ENCODE measurements around the gene TMA16.
"Not testable (repeated sequence)": the region's sequence is repeated elsewhere in the genome, so short reads cannot be mapped to it uniquely, and the experiment has no call there.

The TMA16 gene

GRCh38 chr4:163494360-163495241, at the start of gene TMA16:
TSS of gene TMA16 (plus strand) at chr4:163494690. CDS start at chr4:163494802, 112 bp downstream.
- Mint-ChIP-seq H3K4me1 (peaks cover 38% of the 10 kb centered on the region), H3K36me3 (ENCODE audit: low read depth) (peaks cover 17% of the 10 kb centered on the region), H3K27me3 (peaks cover 3% of the 10 kb centered on the region), H3K9me3 (no peaks in the 10 kb centered on the region), H3K27ac (peak within 1 kb of the TSS; percentile 99), H3K4me3 (peak within 1 kb of the TSS; percentile 92)
- ATAC-seq (peak; percentile 95), DNase-seq (peak; percentile 84)

DNA sequence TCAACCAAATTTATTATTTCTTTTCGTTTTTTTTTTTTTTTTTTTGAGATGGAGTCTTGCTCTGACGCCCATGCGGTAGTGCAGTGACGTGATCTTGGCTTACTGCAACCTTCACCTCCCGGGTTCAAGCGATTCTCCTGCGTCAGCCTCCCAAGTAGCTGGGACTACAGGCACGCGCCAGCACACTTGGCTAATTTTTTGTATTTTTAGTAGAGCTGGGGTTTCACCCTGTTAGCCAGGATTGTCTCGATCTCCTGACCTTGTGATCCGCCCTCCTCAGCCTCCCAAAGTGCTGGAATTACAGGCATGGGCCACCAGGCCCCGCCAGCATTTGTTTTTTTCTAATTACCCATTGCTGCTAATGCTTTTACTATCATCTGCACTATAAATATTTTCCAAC, 47.5 kb upstream of the TMA16 start:
- DNase-seq; H3K4me3 Mint-ChIP-seq; H3K4me1 Mint-ChIP-seq; H3K36me3 Mint-ChIP-seq (ENCODE audit: low read depth); ATAC-seq; H3K27me3 Mint-ChIP-seq; H3K9me3 Mint-ChIP-seq; H3K27ac Mint-ChIP-seq: not testable (repeated sequence)

DNA sequence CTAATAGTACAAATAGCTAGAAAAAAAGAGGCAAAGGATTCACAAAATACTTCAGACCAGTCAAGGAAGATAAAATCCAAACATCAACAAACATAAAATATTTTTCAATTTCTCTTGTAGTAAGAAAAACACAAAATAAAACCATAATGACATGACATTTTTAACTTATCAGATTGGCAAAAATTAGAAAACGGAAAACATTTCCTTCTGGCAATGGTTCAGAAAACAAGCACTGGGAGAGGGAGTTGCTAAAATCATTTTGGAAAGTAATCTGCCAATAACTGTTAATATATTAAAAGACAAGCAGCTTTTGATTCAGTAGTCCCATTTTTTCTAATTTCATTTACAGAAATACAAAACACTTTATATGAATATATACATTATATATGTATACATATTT, 47.0 kb upstream of the TMA16 start:
- no peaks in the 10 kb centered on the region for H3K4me1 Mint-ChIP-seq
- H3K27ac Mint-ChIP-seq = no peak overlapping the region
- no peak for DNase-seq
- no peak overlapping the region for H3K4me3 Mint-ChIP-seq
- ATAC-seq = no peak
- H3K27me3 Mint-ChIP-seq = peaks cover 4% of the 10 kb centered on the region
- H3K36me3 Mint-ChIP-seq (ENCODE audit: low read depth) = no peaks in the 10 kb centered on the region
- no peaks in the 10 kb centered on the region for H3K9me3 Mint-ChIP-seq

- no peak for ATAC-seq
- no peak for DNase-seq
- no peak overlapping the region for H3K27ac Mint-ChIP-seq
- no peaks in the 10 kb centered on the region for H3K9me3 Mint-ChIP-seq
- no peak overlapping the region for H3K4me3 Mint-ChIP-seq
- no peaks in the 10 kb centered on the region for H3K36me3 Mint-ChIP-seq (ENCODE audit: low read depth)
- H3K27me3 Mint-ChIP-seq = no peaks in the 10 kb centered on the region
- no peaks in the 10 kb centered on the region for H3K4me1 Mint-ChIP-seq
Measured at GRCh38 chr4:163448540-163449203, 45.8 kb upstream of the TMA16 start.

GRCh38 chr4:163462556-163462955, 31.9 kb upstream of the TMA16 start:
- Mint-ChIP-seq H3K4me1 (no peaks in the 10 kb centered on the region), H3K9me3 (no peaks in the 10 kb centered on the region), H3K4me3 (no peak overlapping the region), H3K27ac (no peak overlapping the region), H3K36me3 (ENCODE audit: low read depth) (no peaks in the 10 kb centered on the region), H3K27me3 (peaks cover 9% of the 10 kb centered on the region)
- no peak for DNase-seq
- ATAC-seq = no peak

GRCh38 chr4:163467082-163467770, 27.3 kb upstream of the TMA16 start:
- Mint-ChIP-seq H3K27me3 (peaks cover 11% of the 10 kb centered on the region), H3K36me3 (ENCODE audit: low read depth) (no peaks in the 10 kb centered on the region), H3K4me1 (no peaks in the 10 kb centered on the region), H3K4me3 (no peak overlapping the region), H3K27ac (no peak overlapping the region), H3K9me3 (no peaks in the 10 kb centered on the region)
- ATAC-seq = no peak
- DNase-seq = no peak

- Mint-ChIP-seq H3K4me3 (no peak overlapping the region), H3K27ac (no peak overlapping the region), H3K9me3 (no peaks in the 10 kb centered on the region), H3K4me1 (no peaks in the 10 kb centered on the region), H3K36me3 (ENCODE audit: low read depth) (no peaks in the 10 kb centered on the region), H3K27me3 (peaks cover 11% of the 10 kb centered on the region)
- DNase-seq (no peak), ATAC-seq (no peak)
Measured at GRCh38 chr4:163470391-163470790, 24.1 kb upstream of the TMA16 start.

DNA sequence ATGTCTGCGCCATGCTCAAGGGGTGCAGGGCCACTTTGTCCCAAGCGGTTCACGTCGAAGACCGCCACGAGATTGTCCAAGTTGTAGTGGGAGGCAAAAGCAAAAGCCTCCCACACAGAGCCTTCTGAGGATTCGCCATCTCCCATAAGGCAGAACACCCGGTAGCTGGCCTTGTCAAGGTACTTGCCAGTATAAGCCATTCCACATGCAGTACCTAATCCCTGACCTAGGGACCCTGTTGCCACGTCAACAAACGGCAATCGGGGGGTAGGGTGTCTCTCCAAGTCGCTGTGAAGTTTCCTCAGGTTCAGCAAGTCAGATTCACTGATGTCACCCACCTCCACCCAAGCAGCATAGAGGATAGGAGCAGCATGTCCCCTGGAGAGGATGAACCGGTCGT, 21.4 kb upstream of the TMA16 start:
- DNase-seq = no peak
- Mint-ChIP-seq H3K27ac (no peak overlapping the region), H3K9me3 (no peaks in the 10 kb centered on the region), H3K36me3 (ENCODE audit: low read depth) (no peaks in the 10 kb centered on the region), H3K27me3 (peaks cover 10% of the 10 kb centered on the region), H3K4me1 (no peaks in the 10 kb centered on the region), H3K4me3 (no peak overlapping the region)
- no peak for ATAC-seq

DNA sequence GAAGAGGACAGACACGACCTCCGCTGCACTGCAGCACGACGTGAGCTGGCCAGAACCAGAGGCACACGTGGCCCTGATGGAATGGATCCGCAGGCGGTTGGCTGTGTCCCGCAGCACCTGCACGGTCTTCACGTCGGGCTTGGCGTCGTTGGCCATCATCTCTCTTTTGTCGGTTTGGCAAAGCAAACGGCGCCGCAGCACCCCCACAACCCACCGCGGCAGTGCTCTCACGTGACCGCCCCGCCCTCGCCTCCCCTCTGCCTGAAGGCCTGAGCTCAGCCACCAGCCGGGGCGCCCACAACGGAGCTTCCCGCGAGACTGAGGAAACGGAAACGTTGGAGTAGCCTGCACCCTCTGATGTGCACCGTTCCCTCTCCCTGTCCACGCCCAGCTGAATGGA, 20.9 kb upstream of the TMA16 start, which contains the start of gene TKTL2:
TKTL2 (minus strand) TSS at position 179 of the 400 bp plus-strand sequence; CDS start at position 159, 20 bp downstream.
- Mint-ChIP-seq H3K27me3 (peaks cover 8% of the 10 kb centered on the region), H3K4me1 (no peaks in the 10 kb centered on the region), H3K27ac (no peak within 1 kb of the TSS), H3K36me3 (ENCODE audit: low read depth) (no peaks in the 10 kb centered on the region), H3K4me3 (no peak within 1 kb of the TSS), H3K9me3 (no peaks in the 10 kb centered on the region)
- no peak for DNase-seq
- no peak for ATAC-seq

DNA sequence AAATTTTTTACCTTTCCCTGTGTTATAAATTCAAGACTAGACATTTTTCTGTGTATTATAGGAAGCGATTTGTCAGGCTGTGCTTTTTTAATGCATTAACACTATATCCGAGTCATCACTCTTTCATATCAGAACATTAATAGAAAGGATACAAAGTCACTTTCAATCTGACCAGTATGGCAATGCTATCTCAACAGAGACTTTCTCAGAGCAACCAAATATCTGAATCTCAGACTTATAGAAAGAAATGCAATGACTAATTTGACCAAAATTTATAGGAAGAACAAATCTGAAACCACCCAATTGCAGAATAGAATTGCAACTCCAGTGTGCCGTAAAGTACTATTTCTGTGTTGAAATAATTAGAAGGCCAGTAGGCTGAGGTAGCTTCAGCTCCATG, 20.5 kb upstream of the TMA16 start:
- H3K4me3 Mint-ChIP-seq = no peak overlapping the region
- no peak for ATAC-seq
- no peaks in the 10 kb centered on the region for H3K4me1 Mint-ChIP-seq

DNA sequence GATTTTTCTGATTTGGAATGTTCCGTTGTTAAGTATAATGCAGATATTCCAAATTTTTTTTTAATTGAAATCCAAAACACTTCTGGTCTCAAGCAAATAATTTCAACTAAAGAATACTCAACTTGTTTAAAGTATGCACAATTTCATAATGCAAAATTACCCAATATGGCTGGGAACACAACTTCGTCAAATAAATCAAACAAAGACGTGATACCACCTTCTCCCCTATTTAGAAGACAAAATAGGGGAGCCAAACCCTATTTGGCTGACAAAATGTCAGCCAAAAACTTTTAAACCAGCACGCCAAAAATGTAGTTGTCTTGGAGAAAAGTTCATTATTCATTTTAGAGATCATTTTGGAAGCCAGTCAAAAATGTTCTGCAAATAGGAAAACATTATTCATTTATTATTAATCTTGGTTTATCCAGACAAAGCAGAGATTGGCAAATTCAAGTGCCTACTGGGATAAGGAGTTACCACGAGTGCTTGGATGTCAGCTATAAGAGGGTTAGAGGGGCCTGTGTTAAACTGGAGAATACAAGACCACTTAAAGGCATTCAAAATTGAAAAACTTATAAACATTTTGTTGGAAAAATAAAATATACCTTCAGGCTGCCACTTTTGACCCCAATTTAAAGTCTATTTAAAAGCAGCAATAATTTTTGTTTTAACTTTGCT, 17.6 kb upstream of the TMA16 start:
- ATAC-seq = no peak
- no peak for DNase-seq
- H3K9me3 Mint-ChIP-seq = no peaks in the 10 kb centered on the region
- H3K4me3 Mint-ChIP-seq = no peak overlapping the region
- H3K27ac Mint-ChIP-seq = no peak overlapping the region
- no peaks in the 10 kb centered on the region for H3K36me3 Mint-ChIP-seq (ENCODE audit: low read depth)
- no peaks in the 10 kb centered on the region for H3K4me1 Mint-ChIP-seq
- H3K27me3 Mint-ChIP-seq = peaks cover 4% of the 10 kb centered on the region

More for the DNA sequence above, 20.5 kb upstream of the TMA16 start:
- H3K27ac Mint-ChIP-seq = no peak overlapping the region
- H3K9me3 Mint-ChIP-seq = no peaks in the 10 kb centered on the region
- H3K27me3 Mint-ChIP-seq = peaks cover 8% of the 10 kb centered on the region
- DNase-seq = no peak
- H3K36me3 Mint-ChIP-seq (ENCODE audit: low read depth) = no peaks in the 10 kb centered on the region

GRCh38 chr4:163482190-163482589, 12.3 kb upstream of the TMA16 start:
- Mint-ChIP-seq H3K36me3 (ENCODE audit: low read depth) (no peaks in the 10 kb centered on the region), H3K4me3 (no peak overlapping the region), H3K27me3 (no peaks in the 10 kb centered on the region), H3K4me1 (peaks cover 3% of the 10 kb centered on the region), H3K9me3 (no peaks in the 10 kb centered on the region), H3K27ac (no peak overlapping the region)
- DNase-seq (no peak), ATAC-seq (no peak)

- Mint-ChIP-seq H3K27ac (no peak overlapping the region), H3K27me3 (peaks cover 2% of the 10 kb centered on the region), H3K36me3 (ENCODE audit: low read depth) (no peaks in the 10 kb centered on the region), H3K9me3 (no peaks in the 10 kb centered on the region), H3K4me1 (peaks cover 3% of the 10 kb centered on the region), H3K4me3 (no peak overlapping the region)
- DNase-seq (peak; percentile 62), ATAC-seq (peak; percentile 46)
Measured at GRCh38 chr4:163484906-163485305, 9.6 kb upstream of the TMA16 start.

- peaks cover 3% of the 10 kb centered on the region for H3K4me1 Mint-ChIP-seq
- H3K4me3 Mint-ChIP-seq = no peak overlapping the region
- no peak for DNase-seq
- H3K9me3 Mint-ChIP-seq = no peaks in the 10 kb centered on the region
- ATAC-seq = no peak
- H3K36me3 Mint-ChIP-seq (ENCODE audit: low read depth) = no peaks in the 10 kb centered on the region
- H3K27ac Mint-ChIP-seq = no peak overlapping the region
- H3K27me3 Mint-ChIP-seq = peaks cover 4% of the 10 kb centered on the region
Measured at GRCh38 chr4:163485589-163485988, 8.9 kb upstream of the TMA16 start.

Data from activated naive CD8-positive, alpha-beta T cell treated with anti-CD3 and anti-CD28 coated beads, Interleukin-2, amount 50 U/mL, for 24 hours (primary cell).